GM04503 (cell line): ENCODE data around the gene TRABD2B.

Experiments used
- DNase-seq: peaks from one replicate; pipeline ENCODE4 v3.0.0-alpha.2; 2012; ENCODE audit warnings: low read depth

The TRABD2B gene

GRCh38 chr1:47774986-47775834, 222.0 kb downstream of the TRABD2B start:
- DNase-seq = no peak

- no peak for DNase-seq
These were observed 224.1 kb downstream of the TRABD2B start for GRCh38 chr1:47772960-47773682.

- no peak for DNase-seq
These were observed 224.9 kb downstream of the TRABD2B start for GRCh38 chr1:47772281-47772680.

- no peak for DNase-seq
These were observed 225.4 kb downstream of the TRABD2B start for GRCh38 chr1:47771751-47772150.

- DNase-seq = no peak
These were observed 227.2 kb downstream of the TRABD2B start for GRCh38 chr1:47769983-47770382.

GRCh38 chr1:47769295-47769694, 227.9 kb downstream of the TRABD2B start:
- no peak for DNase-seq

- no peak for DNase-seq
These were observed 229.5 kb downstream of the TRABD2B start for GRCh38 chr1:47767741-47768100.

- DNase-seq = no peak
These were observed 230.1 kb downstream of the TRABD2B start for GRCh38 chr1:47766832-47767740.

GRCh38 chr1:47765742-47766485, 231.3 kb downstream of the TRABD2B start:
- DNase-seq = no peak

- DNase-seq = no peak
These were observed 231.9 kb downstream of the TRABD2B start for GRCh38 chr1:47765236-47765635.

GRCh38 chr1:47764461-47765046, 232.6 kb downstream of the TRABD2B start:
- no peak for DNase-seq

GRCh38 chr1:47763591-47764171, 233.5 kb downstream of the TRABD2B start:
- DNase-seq = no peak

- DNase-seq = no peak
These were observed 235.2 kb downstream of the TRABD2B start for GRCh38 chr1:47761974-47762373.

GRCh38 chr1:47761201-47761930, 235.8 kb downstream of the TRABD2B start:
- DNase-seq = no peak

GRCh38 chr1:47759936-47760629, 237.1 kb downstream of the TRABD2B start:
- no peak for DNase-seq

- DNase-seq = no peak
These were observed 237.8 kb downstream of the TRABD2B start for GRCh38 chr1:47759251-47759935.

- DNase-seq = no peak
These were observed 238.6 kb downstream of the TRABD2B start for GRCh38 chr1:47758341-47759250.
